ENCODE data around the gene CD8A. TPM values are rescaled to one million over a fixed set of nuclear protein-coding genes. Genes with fewer than 3 reads are reported as not detected.

CD8A gene
- total and polyA plus RNA-seq, 10 of the 15 experiments (the other 5 are each of a cell fraction or from before 2014, with no cell fraction given) = 0.15 to 0.43 TPM; not detected in 8

- no peaks in the 10 kb centered on the region for H3K4me1 ChIP-seq (ENCODE audit: control insufficient read depth, insufficient read depth, low read length)
- ChIA-PET SMC1A (ENCODE audit: uncharacterized antibody, unreplicated experiment) (interaction anchor here (1.4 to 3.2 kb wide), 2 partner anchors 10 to 224 kb away, joined by 3 to 17 read pairs; no protein-coding TSS in a partner anchor), RAD21 (ENCODE audit: unreplicated experiment) (interaction anchor here (0.6 kb wide), 1 partner anchor 1454 kb away, joined by 3 read pairs; no protein-coding TSS in a partner anchor), POLR2A (no interaction called here), CTCF (interaction anchor here (3.7 kb wide), 1 partner anchor 10 kb away, joined by 13 read pairs; no protein-coding TSS in a partner anchor)
- peaks cover 11 to 28% of the 10 kb centered on the region in 2 experiments for H3K36me3 ChIP-seq (ENCODE audit: control insufficient read depth in 2 of 2, insufficient read depth in 2 of 2, low read length in 1 of 2)
- H3K79me2 ChIP-seq (ENCODE audit: control insufficient read depth, insufficient read depth, low read length) = no peaks in the 10 kb centered on the region
- DNase-seq (ENCODE audit: low read depth, low spot score) (no peak), FAIRE-seq (no peak), ATAC-seq (no peak)
- BruUV-seq (replicated peaks) = TSS peak; percentile 37
- no peak overlapping the region for H3K4me3 ChIP-seq
- H4K20me1 ChIP-seq (ENCODE audit: control insufficient read depth, insufficient read depth) = no peaks in the 10 kb centered on the region
- H3K27ac ChIP-seq (ENCODE audit: control insufficient read depth, insufficient read depth) = no peak overlapping the region
- H3K4me2 ChIP-seq (ENCODE audit: control insufficient read depth, insufficient read depth) = no peak overlapping the region
- intact Hi-C loops (cut with micrococcal nuclease; ENCODE audit: unreplicated experiment) = no loop called here
- no peak overlapping the region for H2AFZ ChIP-seq (ENCODE audit: control insufficient read depth, low read depth, low read length)
- no peaks in the 10 kb centered on the region for H3K9me3 ChIP-seq (replicated peaks; ENCODE audit: control insufficient read depth, insufficient read depth, low read length)
- WGBS (ENCODE audit: insufficient coverage, insufficient replicate concordance, low lambda C conversion rate, missing lambda C conversion rate) = 59% methylated on average over 4 of the region's 4 CpGs
- H3K27me3 ChIP-seq (replicated peaks in 1 of 2; ENCODE audit: control insufficient read depth in 2 of 2, insufficient read depth in 2 of 2, low read length in 1 of 2) = no peaks in the 10 kb centered on the region
- in situ Hi-C loops (cut with MboI) = no loop called here
- TF ChIP-seq ZNF622 (IDR thresholded peaks at IDR 0.05) = no peak
- no peak for TF ChIP-seq STAT3 (IDR thresholded peaks at IDR 0.05; ENCODE audit: low read depth, low read length)
- no peak for TF ChIP-seq MYC (IDR thresholded peaks at IDR 0.05; ENCODE audit: insufficient read depth, insufficient read length, insufficient replicate concordance, low read length, severe bottlenecking)
- TF ChIP-seq RAD21 (IDR thresholded peaks at IDR 0.05; ENCODE audit: insufficient read depth, low read depth, low read length) = no peak
- TF ChIP-seq, protein P1, sequence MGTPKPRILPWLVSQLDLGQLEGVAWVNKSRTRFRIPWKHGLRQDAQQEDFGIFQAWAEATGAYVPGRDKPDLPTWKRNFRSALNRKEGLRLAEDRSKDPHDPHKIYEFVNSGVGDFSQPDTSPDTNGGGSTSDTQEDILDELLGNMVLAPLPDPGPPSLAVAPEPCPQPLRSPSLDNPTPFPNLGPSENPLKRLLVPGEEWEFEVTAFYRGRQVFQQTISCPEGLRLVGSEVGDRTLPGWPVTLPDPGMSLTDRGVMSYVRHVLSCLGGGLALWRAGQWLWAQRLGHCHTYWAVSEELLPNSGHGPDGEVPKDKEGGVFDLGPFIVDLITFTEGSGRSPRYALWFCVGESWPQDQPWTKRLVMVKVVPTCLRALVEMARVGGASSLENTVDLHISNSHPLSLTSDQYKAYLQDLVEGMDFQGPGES (IDR thresholded peaks at IDR 0.05) = no peak
- no peak for TF ChIP-seq CHD2 (IDR thresholded peaks at IDR 0.05; ENCODE audit: borderline replicate concordance, low read depth, low read length)
- TF ChIP-seq BMI1 (IDR thresholded peaks at IDR 0.05; ENCODE audit: borderline replicate concordance) = no peak
- TF ChIP-seq STAT1 (conservative IDR thresholded peaks at IDR 0.05) = no peak
- no peak for TF ChIP-seq ZZZ3 (IDR thresholded peaks at IDR 0.05; ENCODE audit: control insufficient read depth, insufficient read length, low read depth)
- TF ChIP-seq, protein P2, sequence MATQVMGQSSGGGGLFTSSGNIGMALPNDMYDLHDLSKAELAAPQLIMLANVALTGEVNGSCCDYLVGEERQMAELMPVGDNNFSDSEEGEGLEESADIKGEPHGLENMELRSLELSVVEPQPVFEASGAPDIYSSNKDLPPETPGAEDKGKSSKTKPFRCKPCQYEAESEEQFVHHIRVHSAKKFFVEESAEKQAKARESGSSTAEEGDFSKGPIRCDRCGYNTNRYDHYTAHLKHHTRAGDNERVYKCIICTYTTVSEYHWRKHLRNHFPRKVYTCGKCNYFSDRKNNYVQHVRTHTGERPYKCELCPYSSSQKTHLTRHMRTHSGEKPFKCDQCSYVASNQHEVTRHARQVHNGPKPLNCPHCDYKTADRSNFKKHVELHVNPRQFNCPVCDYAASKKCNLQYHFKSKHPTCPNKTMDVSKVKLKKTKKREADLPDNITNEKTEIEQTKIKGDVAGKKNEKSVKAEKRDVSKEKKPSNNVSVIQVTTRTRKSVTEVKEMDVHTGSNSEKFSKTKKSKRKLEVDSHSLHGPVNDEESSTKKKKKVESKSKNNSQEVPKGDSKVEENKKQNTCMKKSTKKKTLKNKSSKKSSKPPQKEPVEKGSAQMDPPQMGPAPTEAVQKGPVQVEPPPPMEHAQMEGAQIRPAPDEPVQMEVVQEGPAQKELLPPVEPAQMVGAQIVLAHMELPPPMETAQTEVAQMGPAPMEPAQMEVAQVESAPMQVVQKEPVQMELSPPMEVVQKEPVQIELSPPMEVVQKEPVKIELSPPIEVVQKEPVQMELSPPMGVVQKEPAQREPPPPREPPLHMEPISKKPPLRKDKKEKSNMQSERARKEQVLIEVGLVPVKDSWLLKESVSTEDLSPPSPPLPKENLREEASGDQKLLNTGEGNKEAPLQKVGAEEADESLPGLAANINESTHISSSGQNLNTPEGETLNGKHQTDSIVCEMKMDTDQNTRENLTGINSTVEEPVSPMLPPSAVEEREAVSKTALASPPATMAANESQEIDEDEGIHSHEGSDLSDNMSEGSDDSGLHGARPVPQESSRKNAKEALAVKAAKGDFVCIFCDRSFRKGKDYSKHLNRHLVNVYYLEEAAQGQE (IDR thresholded peaks at IDR 0.05; ENCODE audit: low read depth, low read length) = no peak
- TF ChIP-seq GABPA (IDR thresholded peaks at IDR 0.05; ENCODE audit: low read depth) = no peak
- no peak for TF ChIP-seq PML (IDR thresholded peaks at IDR 0.05; ENCODE audit: low read length)
- H3K9ac ChIP-seq (ENCODE audit: control insufficient read depth, insufficient read depth, low read length) = no peak overlapping the region
Measured at GRCh38 chr2:86775338-86775737, 15.4 kb downstream of the CD8A start.
